ENCODE results near the gene DYNLT4.

DNA sequence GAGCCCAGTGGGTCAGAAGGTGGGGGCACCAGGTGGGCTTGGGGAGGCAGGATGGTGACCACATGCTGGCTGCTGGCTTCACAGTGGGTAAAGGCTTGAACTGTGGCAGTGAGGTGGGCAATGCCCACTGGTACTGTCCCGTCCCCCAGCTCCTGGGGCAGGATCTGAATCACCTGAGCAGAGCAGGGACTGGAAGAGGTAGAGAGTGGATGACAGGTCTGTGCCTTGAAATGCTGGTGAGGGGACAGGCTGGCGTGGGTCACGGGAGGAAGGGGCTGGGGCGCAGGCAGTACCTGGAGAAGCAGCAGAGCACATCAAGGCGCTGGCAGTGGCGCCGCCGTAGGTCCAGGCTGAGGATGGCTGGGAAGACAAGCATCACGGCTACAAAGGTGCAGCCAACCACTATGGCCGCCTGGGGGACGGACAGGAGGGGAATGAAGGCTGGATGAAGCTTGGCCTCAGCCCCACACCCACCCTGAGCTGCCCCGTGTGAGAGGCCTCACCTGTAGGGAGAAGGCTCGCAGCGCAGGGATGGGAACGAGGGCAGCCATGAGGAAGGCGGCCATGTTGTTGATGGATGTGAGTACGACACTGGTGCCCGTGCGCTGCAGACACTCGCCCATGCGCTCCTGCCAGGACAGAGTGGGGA lies 21.0 kb upstream of the DYNLT4 start:
- TF ChIP-seq, protein P1, sequence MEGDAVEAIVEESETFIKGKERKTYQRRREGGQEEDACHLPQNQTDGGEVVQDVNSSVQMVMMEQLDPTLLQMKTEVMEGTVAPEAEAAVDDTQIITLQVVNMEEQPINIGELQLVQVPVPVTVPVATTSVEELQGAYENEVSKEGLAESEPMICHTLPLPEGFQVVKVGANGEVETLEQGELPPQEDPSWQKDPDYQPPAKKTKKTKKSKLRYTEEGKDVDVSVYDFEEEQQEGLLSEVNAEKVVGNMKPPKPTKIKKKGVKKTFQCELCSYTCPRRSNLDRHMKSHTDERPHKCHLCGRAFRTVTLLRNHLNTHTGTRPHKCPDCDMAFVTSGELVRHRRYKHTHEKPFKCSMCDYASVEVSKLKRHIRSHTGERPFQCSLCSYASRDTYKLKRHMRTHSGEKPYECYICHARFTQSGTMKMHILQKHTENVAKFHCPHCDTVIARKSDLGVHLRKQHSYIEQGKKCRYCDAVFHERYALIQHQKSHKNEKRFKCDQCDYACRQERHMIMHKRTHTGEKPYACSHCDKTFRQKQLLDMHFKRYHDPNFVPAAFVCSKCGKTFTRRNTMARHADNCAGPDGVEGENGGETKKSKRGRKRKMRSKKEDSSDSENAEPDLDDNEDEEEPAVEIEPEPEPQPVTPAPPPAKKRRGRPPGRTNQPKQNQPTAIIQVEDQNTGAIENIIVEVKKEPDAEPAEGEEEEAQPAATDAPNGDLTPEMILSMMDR (IDR thresholded peaks at IDR 0.05; ENCODE audit: low read depth, low read length) = no peak
- no peak for TF ChIP-seq EZH2phosphoT487 (IDR thresholded peaks at IDR 0.05; ENCODE audit: low read depth)
